ENCODE data around the gene SDK1.

- no peak for TF ChIP-seq CTCF (IDR thresholded peaks at IDR 0.05)
- TF ChIP-seq POLR2A (IDR thresholded peaks at IDR 0.05): no peak
These were observed 452.8 kb downstream of the SDK1 start for GRCh38 chr7:3753868-3754267.

All from uterus (tissue), 2 donors.